GM12865 (cell line): ENCODE measurements around the gene IFI27.

Experiments used
- DNase-seq: peaks from one replicate; pipeline ENCODE4 v3.0.0; 2010; ENCODE audit warnings: low read depth
- H3K4me3 ChIP-seq: 2 replicates; pipeline ENCODE4 v1.5.1; 2011; ENCODE audit warnings: mild to moderate bottlenecking, low read depth, low read length, control low read depth
- TF ChIP-seq, protein P1 (sequence below): IDR thresholded peaks from 2 replicates; pipeline ENCODE4 v1.5.1; 2011; ENCODE audit warnings: low read length, control low read depth, low read depth, inconsistent platforms; ENCODE audit not compliant: insufficient read depth; ENCODE audit errors: missing control alignments

IFI27 gene

DNA sequence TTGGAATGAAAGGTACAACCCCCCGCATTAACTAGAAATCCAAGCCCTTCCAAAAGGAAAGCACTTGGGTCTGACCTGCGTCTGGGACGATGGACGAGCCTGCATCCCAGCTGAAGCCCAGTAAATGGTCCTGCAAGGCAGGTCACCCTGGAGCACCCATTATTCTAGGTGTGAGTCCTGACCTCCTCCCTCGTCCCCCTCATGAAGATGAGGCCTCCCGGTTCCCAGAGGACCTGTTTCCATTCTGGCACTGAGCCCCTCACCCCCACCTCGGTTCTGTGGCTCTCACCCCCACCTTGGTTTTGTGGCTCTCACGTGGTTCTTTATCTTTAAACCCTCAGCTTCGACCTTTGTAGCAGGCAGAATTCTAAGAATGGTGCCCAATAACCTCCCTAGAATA is 7.3 kb downstream of the IFI27 start:
- TF ChIP-seq, protein P1, sequence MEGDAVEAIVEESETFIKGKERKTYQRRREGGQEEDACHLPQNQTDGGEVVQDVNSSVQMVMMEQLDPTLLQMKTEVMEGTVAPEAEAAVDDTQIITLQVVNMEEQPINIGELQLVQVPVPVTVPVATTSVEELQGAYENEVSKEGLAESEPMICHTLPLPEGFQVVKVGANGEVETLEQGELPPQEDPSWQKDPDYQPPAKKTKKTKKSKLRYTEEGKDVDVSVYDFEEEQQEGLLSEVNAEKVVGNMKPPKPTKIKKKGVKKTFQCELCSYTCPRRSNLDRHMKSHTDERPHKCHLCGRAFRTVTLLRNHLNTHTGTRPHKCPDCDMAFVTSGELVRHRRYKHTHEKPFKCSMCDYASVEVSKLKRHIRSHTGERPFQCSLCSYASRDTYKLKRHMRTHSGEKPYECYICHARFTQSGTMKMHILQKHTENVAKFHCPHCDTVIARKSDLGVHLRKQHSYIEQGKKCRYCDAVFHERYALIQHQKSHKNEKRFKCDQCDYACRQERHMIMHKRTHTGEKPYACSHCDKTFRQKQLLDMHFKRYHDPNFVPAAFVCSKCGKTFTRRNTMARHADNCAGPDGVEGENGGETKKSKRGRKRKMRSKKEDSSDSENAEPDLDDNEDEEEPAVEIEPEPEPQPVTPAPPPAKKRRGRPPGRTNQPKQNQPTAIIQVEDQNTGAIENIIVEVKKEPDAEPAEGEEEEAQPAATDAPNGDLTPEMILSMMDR = no peak
- no peak for DNase-seq
- H3K4me3 ChIP-seq = no peak overlapping the region

- no peak overlapping the region for H3K4me3 ChIP-seq
- TF ChIP-seq, protein P1 = no peak
- no peak for DNase-seq
Observed at GRCh38 chr14:94119071-94119470, 8.5 kb downstream of the IFI27 start.

- no peak for DNase-seq
- TF ChIP-seq, protein P1 = no peak
- H3K4me3 ChIP-seq = no peak overlapping the region
Observed at GRCh38 chr14:94120667-94121340, 10.3 kb downstream of the IFI27 start.

- TF ChIP-seq, protein P1 = no peak
- no peak overlapping the region for H3K4me3 ChIP-seq
- DNase-seq = no peak
Observed at GRCh38 chr14:94121485-94121884, 10.9 kb downstream of the IFI27 start.

GRCh38 chr14:94122438-94122837 is 11.9 kb downstream of the IFI27 start:
- DNase-seq = no peak
- TF ChIP-seq, protein P1 = no peak
- H3K4me3 ChIP-seq = no peak overlapping the region

GRCh38 chr14:94123296-94123695 is 12.8 kb downstream of the IFI27 start:
- DNase-seq = no peak
- TF ChIP-seq, protein P1 = no peak
- no peak overlapping the region for H3K4me3 ChIP-seq

DNA sequence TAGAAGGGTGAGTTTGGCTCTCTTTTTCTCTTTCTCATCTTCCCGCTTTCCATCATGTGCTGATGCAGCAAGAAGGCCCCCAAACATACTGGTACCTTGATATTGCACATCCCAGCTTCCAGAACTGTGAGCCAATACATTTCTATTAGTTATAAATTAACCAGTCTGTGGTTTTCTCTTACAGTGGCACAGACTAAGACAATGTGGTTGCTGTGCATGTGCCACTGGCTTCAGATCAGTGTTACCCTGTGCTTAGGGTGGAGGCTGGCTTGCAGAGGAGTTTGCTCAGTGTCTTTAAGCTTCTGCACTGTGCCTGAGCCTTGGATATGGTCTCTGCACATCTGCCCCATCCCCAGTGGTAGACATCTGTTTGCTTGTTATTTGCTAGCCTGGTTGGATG is 13.3 kb downstream of the IFI27 start:
- H3K4me3 ChIP-seq = no peak overlapping the region
- DNase-seq = no peak
- TF ChIP-seq, protein P1 = no peak
